Measurements from ENCODE around the gene RPL3.

The RPL3 gene

GRCh38 chr22:39294571-39295468 is 24.6 kb downstream of the RPL3 start:
- H2BK120ac ChIP-seq (ENCODE audit: low read depth, low read length) = no peak overlapping the region
- no peaks in the 10 kb centered on the region for H3K9me3 ChIP-seq (ENCODE audit: control insufficient read depth, low read length)
- peak overlapping the region; percentile 4 for H2BK15ac ChIP-seq (ENCODE audit: low read depth, poor library complexity, severe bottlenecking)
- no peaks in the 10 kb centered on the region for H3K79me1 ChIP-seq (replicated peaks; ENCODE audit: low read length, poor library complexity, severe bottlenecking)
- H3K36me3 ChIP-seq (ENCODE audit: control insufficient read depth in 1 of 2, insufficient read depth in 2 of 2, low read depth in 1 of 2, low read length in 2 of 2) = no peaks in the 10 kb centered on the region
- H2BK12ac ChIP-seq (ENCODE audit: low read length in 2 of 2) = peak overlapping the region in 1 of 2 experiments; percentile 27
- peak overlapping the region; percentile 72 for H2AK5ac ChIP-seq (ENCODE audit: low read length, severe bottlenecking)
- H3K27ac ChIP-seq (ENCODE audit: low read length, poor library complexity, severe bottlenecking) = no peak overlapping the region
- H3K4ac ChIP-seq (ENCODE audit: low read depth in 1 of 2, low read length in 2 of 2) = peak overlapping the region in 1 of 2 experiments; percentile 37
- DNase-seq = no peak
- no peak overlapping the region for H2AFZ ChIP-seq (ENCODE audit: low read depth, low read length)
- H3K18ac ChIP-seq (ENCODE audit: low read depth in 1 of 2, low read length in 2 of 2) = peak overlapping the region in 1 of 2 experiments; percentile 14
- H3K23ac ChIP-seq (ENCODE audit: low read length in 2 of 2) = no peak overlapping the region
- H3K9ac ChIP-seq (ENCODE audit: low read length) = no peak overlapping the region
- H3K14ac ChIP-seq (ENCODE audit: low read length in 2 of 2) = no peak overlapping the region
- H4K8ac ChIP-seq (ENCODE audit: low read length) = no peak overlapping the region
- no peak overlapping the region for H3K4me3 ChIP-seq (ENCODE audit: insufficient read depth in 1 of 2, low read depth in 1 of 2, low read length in 2 of 2)
- H3K4me2 ChIP-seq (ENCODE audit: low read length, poor library complexity, severe bottlenecking) = no peak overlapping the region
- H3K27me3 ChIP-seq (ENCODE audit: control insufficient read depth in 1 of 2, insufficient read depth in 1 of 2, low read length in 2 of 2) = peaks cover 0 to 47% of the 10 kb centered on the region in 2 experiments
- peaks cover 66% of the 10 kb centered on the region for H3K4me1 ChIP-seq (ENCODE audit: control insufficient read depth, insufficient read depth, low read depth, low read length)
- H4K91ac ChIP-seq (ENCODE audit: low read length) = peak overlapping the region; percentile 78
- WGBS = 92% methylated on average over 16 of the region's 17 CpGs
- H2BK5ac ChIP-seq (ENCODE audit: low read depth, low read length, poor library complexity, severe bottlenecking) = no peak overlapping the region

DNA sequence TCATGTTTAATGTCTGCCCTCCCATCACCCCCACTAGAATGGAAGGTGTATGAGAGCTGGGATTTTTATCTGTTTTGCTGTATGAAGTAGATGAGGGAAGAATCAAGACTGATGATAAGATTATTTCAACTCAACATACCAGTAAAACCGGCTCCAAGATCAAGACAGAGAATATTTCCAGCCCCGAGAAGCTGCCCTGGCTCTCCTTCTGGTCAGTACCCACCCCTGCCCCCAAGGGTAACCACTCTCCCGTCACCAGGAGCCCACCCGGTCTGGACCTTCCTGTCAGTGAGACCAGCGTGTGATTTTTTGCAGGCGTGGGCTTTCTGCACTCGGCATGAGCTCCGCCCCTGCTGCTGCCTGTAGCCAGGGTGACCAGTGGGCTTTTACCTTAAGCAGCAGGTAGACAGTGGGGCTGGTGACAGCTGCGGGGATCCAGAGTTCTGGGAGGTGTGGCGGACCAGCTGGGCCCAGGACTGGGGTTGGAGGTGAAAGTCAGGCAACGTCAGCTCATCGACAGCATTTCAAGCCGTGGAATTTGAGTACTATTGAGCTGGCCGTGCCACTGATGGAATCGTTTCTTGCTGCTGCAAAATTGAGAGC is 25.6 kb downstream of the RPL3 start:
- H3K4ac ChIP-seq (ENCODE audit: low read depth in 1 of 2, low read length in 2 of 2) = no peak overlapping the region
- 82% methylated on average over 15 of the region's 15 CpGs for WGBS

DNA sequence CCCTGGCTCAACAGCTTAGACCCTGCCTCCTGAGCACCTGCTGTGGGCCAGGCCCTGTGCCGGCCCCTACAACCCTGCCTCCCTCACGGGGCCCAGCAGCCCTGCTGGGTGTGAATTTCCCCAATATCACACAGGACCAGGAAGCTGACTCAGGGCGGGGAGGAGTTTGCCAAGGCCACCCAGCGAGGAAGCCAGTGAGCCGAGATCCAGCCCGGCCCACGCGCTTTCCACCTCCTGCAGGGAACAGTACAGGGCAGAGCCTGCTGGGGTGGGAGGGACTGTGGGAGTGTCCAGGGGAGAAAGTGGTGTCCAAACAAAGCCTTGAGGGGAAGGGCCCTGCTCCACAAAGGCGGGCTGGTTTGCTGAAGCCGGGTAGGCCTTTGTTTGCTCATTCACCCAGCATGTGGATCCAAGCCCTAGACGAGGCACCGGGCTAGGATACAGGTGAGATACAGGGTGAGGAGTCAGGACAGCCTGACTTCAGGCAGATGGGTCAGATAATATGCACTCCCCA is 26.8 kb downstream of the RPL3 start:
- no peak overlapping the region for H3K14ac ChIP-seq (ENCODE audit: low read length in 2 of 2)
- no peak overlapping the region for H3K9ac ChIP-seq (ENCODE audit: low read length)
- H2BK5ac ChIP-seq (ENCODE audit: low read depth, low read length, poor library complexity, severe bottlenecking) = peak overlapping the region; percentile 93
- no peaks in the 10 kb centered on the region for H3K9me3 ChIP-seq (ENCODE audit: control insufficient read depth, low read length)
- H3K23ac ChIP-seq (ENCODE audit: low read length in 2 of 2) = no peak overlapping the region
- H2BK120ac ChIP-seq (ENCODE audit: low read depth, low read length) = peak overlapping the region; percentile 76
- peaks cover 63% of the 10 kb centered on the region for H3K4me1 ChIP-seq (ENCODE audit: control insufficient read depth, insufficient read depth, low read depth, low read length)
- H2BK15ac ChIP-seq (ENCODE audit: low read depth, poor library complexity, severe bottlenecking) = peak overlapping the region; percentile 73
- peak overlapping the region; percentile 94 for H3K27ac ChIP-seq (ENCODE audit: low read length, poor library complexity, severe bottlenecking)
- no peak overlapping the region for H3K4me3 ChIP-seq (ENCODE audit: insufficient read depth in 1 of 2, low read depth in 1 of 2, low read length in 2 of 2)
- 13% methylated on average over 12 of the region's 12 CpGs for WGBS
- H3K79me1 ChIP-seq (replicated peaks; ENCODE audit: low read length, poor library complexity, severe bottlenecking) = no peaks in the 10 kb centered on the region
- peak overlapping the region; percentile 1 to 47 for H3K4ac ChIP-seq (ENCODE audit: low read depth in 1 of 2, low read length in 2 of 2)
- H4K91ac ChIP-seq (ENCODE audit: low read length) = peak overlapping the region; percentile 90
- H3K36me3 ChIP-seq (ENCODE audit: control insufficient read depth in 1 of 2, insufficient read depth in 2 of 2, low read depth in 1 of 2, low read length in 2 of 2) = no peaks in the 10 kb centered on the region
- peak overlapping the region; percentile 83 for H2AK5ac ChIP-seq (ENCODE audit: low read length, severe bottlenecking)
- H2BK12ac ChIP-seq (ENCODE audit: low read length in 2 of 2) = peak overlapping the region; percentile 45 to 97
- H3K18ac ChIP-seq (ENCODE audit: low read depth in 1 of 2, low read length in 2 of 2) = peak overlapping the region; percentile 66 to 85
- peaks cover 0 to 38% of the 10 kb centered on the region in 2 experiments for H3K27me3 ChIP-seq (ENCODE audit: control insufficient read depth in 1 of 2, insufficient read depth in 1 of 2, low read length in 2 of 2)
- H2AFZ ChIP-seq (ENCODE audit: low read depth, low read length) = no peak overlapping the region
- peak; percentile 91 for DNase-seq
- peak overlapping the region; percentile 83 for H4K8ac ChIP-seq (ENCODE audit: low read length)
- H3K4me2 ChIP-seq (ENCODE audit: low read length, poor library complexity, severe bottlenecking) = no peak overlapping the region

More for the DNA sequence above, 25.6 kb downstream of the RPL3 start:
- no peak overlapping the region for H4K8ac ChIP-seq (ENCODE audit: low read length)
- H2BK15ac ChIP-seq (ENCODE audit: low read depth, poor library complexity, severe bottlenecking) = no peak overlapping the region
- no peak overlapping the region for H2BK5ac ChIP-seq (ENCODE audit: low read depth, low read length, poor library complexity, severe bottlenecking)
- H3K4me3 ChIP-seq (ENCODE audit: insufficient read depth in 1 of 2, low read depth in 1 of 2, low read length in 2 of 2) = no peak overlapping the region
- no peaks in the 10 kb centered on the region for H3K79me1 ChIP-seq (replicated peaks; ENCODE audit: low read length, poor library complexity, severe bottlenecking)
- no peak overlapping the region for H3K14ac ChIP-seq (ENCODE audit: low read length in 2 of 2)
- no peak overlapping the region for H2AFZ ChIP-seq (ENCODE audit: low read depth, low read length)
- no peaks in the 10 kb centered on the region for H3K36me3 ChIP-seq (ENCODE audit: control insufficient read depth in 1 of 2, insufficient read depth in 2 of 2, low read depth in 1 of 2, low read length in 2 of 2)
- no peak overlapping the region for H3K23ac ChIP-seq (ENCODE audit: low read length in 2 of 2)
- H3K27me3 ChIP-seq (ENCODE audit: control insufficient read depth in 1 of 2, insufficient read depth in 1 of 2, low read length in 2 of 2) = peaks cover 0 to 45% of the 10 kb centered on the region in 2 experiments
- H2AK5ac ChIP-seq (ENCODE audit: low read length, severe bottlenecking) = peak overlapping the region; percentile 67
- H2BK120ac ChIP-seq (ENCODE audit: low read depth, low read length) = no peak overlapping the region
- H4K91ac ChIP-seq (ENCODE audit: low read length) = peak overlapping the region; percentile 80
- H3K9me3 ChIP-seq (ENCODE audit: control insufficient read depth, low read length) = no peaks in the 10 kb centered on the region
- no peak overlapping the region for H3K27ac ChIP-seq (ENCODE audit: low read length, poor library complexity, severe bottlenecking)
- peak overlapping the region in 1 of 2 experiments; percentile 70 for H2BK12ac ChIP-seq (ENCODE audit: low read length in 2 of 2)
- H3K4me1 ChIP-seq (ENCODE audit: control insufficient read depth, insufficient read depth, low read depth, low read length) = peaks cover 67% of the 10 kb centered on the region
- no peak for DNase-seq
- H3K9ac ChIP-seq (ENCODE audit: low read length) = no peak overlapping the region
- no peak overlapping the region for H3K4me2 ChIP-seq (ENCODE audit: low read length, poor library complexity, severe bottlenecking)
- H3K18ac ChIP-seq (ENCODE audit: low read depth in 1 of 2, low read length in 2 of 2) = no peak overlapping the region

- H2AK5ac ChIP-seq (ENCODE audit: low read length, severe bottlenecking) = peak overlapping the region; percentile 100
- H3K4me3 ChIP-seq (ENCODE audit: insufficient read depth in 1 of 2, low read depth in 1 of 2, low read length in 2 of 2) = peak overlapping the region in 1 of 2 experiments; percentile 3
- no peak overlapping the region for H3K4me2 ChIP-seq (ENCODE audit: low read length, poor library complexity, severe bottlenecking)
- H3K4me1 ChIP-seq (ENCODE audit: control insufficient read depth, insufficient read depth, low read depth, low read length) = peaks cover 61% of the 10 kb centered on the region
- no peak overlapping the region for H3K14ac ChIP-seq (ENCODE audit: low read length in 2 of 2)
- 90% methylated on average over 19 of the region's 19 CpGs for WGBS
- peak overlapping the region; percentile 93 for H2BK5ac ChIP-seq (ENCODE audit: low read depth, low read length, poor library complexity, severe bottlenecking)
- H3K9me3 ChIP-seq (ENCODE audit: control insufficient read depth, low read length) = no peaks in the 10 kb centered on the region
- no peaks in the 10 kb centered on the region for H3K79me1 ChIP-seq (replicated peaks; ENCODE audit: low read length, poor library complexity, severe bottlenecking)
- H2AFZ ChIP-seq (ENCODE audit: low read depth, low read length) = no peak overlapping the region
- H3K27me3 ChIP-seq (ENCODE audit: control insufficient read depth in 1 of 2, insufficient read depth in 1 of 2, low read length in 2 of 2) = peaks cover 0 to 33% of the 10 kb centered on the region in 2 experiments
- peak overlapping the region in 1 of 2 experiments; percentile 53 for H3K4ac ChIP-seq (ENCODE audit: low read depth in 1 of 2, low read length in 2 of 2)
- peak overlapping the region; percentile 90 for H4K91ac ChIP-seq (ENCODE audit: low read length)
- peak overlapping the region; percentile 73 for H2BK15ac ChIP-seq (ENCODE audit: low read depth, poor library complexity, severe bottlenecking)
- H3K23ac ChIP-seq (ENCODE audit: low read length in 2 of 2) = no peak overlapping the region
- no peaks in the 10 kb centered on the region for H3K36me3 ChIP-seq (ENCODE audit: control insufficient read depth in 1 of 2, insufficient read depth in 2 of 2, low read depth in 1 of 2, low read length in 2 of 2)
- H3K9ac ChIP-seq (ENCODE audit: low read length) = no peak overlapping the region
- peak overlapping the region; percentile 45 to 97 for H2BK12ac ChIP-seq (ENCODE audit: low read length in 2 of 2)
- H3K18ac ChIP-seq (ENCODE audit: low read depth in 1 of 2, low read length in 2 of 2) = peak overlapping the region; percentile 44 to 85
- H2BK120ac ChIP-seq (ENCODE audit: low read depth, low read length) = peak overlapping the region; percentile 76
- peak overlapping the region; percentile 94 for H3K27ac ChIP-seq (ENCODE audit: low read length, poor library complexity, severe bottlenecking)
- DNase-seq = no peak
- peak overlapping the region; percentile 35 for H4K8ac ChIP-seq (ENCODE audit: low read length)
These were observed 27.4 kb downstream of the RPL3 start for GRCh38 chr22:39292031-39292462.
